A549 treated with CORT108297 at 1 μM for 4 hours (cell line): ENCODE results near the gene RNF215. TPM values are rescaled to one million over a fixed set of nuclear protein-coding genes. Genes with fewer than 3 reads are reported as not detected.

Experiments
- total RNA-seq: library from RNA; stranded (reverse); fragments of 200-300 nt; extraction: Qiagen RNA extraction; gene quantifications from 5 replicates; pipeline ENCODE4 v1.2.3, GENCODE V29; 2022

RNF215 gene
- total RNA-seq: 13.8 to 22.0 TPM (median 19.7 TPM) in 5 replicates

DNA sequence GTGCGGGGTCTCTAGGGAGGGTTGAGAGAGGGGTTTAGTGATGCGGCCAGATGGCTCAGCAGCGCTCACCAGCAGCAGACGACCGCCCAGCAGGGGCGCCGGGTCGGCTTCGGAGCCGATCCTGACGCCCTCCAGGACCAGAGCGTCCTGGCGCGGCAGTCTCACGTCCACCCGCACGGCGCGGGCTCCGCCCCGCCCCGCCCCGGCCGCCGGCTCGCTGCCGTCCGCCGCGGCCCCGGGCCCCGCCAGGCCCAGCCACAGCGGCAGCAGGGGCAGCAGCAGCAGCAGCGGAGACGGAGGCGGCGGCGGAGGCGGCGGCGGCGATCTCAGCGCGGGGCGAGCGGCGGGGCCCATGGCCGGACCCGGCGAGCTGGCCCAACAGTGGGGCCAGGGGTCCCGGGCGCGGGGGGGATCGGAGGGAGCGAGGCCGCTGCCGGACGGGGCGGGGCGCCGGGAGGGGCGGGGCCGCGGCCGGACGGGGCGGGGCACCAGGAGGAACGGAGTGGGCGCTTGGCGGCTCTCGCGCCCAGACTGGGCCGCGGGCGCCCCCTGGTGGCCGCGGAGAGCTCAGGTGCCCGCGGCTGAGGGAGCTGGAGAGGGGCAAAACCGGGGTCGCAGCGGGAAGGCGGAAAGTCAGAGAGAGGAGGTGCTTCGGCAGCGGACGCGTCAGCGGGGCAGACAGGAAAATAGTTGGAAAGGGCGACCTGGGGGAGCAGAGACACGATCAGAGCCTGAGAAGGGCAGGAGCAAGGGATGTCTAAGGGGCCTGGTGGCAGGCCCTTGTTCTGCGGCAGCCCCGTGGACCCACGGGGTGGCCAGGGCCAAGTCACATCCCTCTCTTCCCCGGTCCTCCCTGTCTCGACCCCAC, at the start of gene RNF215:
RNF215 (minus strand) TSS at position 452 of the 868 bp plus-strand sequence; CDS start at position 354, 98 bp downstream.

DNA sequence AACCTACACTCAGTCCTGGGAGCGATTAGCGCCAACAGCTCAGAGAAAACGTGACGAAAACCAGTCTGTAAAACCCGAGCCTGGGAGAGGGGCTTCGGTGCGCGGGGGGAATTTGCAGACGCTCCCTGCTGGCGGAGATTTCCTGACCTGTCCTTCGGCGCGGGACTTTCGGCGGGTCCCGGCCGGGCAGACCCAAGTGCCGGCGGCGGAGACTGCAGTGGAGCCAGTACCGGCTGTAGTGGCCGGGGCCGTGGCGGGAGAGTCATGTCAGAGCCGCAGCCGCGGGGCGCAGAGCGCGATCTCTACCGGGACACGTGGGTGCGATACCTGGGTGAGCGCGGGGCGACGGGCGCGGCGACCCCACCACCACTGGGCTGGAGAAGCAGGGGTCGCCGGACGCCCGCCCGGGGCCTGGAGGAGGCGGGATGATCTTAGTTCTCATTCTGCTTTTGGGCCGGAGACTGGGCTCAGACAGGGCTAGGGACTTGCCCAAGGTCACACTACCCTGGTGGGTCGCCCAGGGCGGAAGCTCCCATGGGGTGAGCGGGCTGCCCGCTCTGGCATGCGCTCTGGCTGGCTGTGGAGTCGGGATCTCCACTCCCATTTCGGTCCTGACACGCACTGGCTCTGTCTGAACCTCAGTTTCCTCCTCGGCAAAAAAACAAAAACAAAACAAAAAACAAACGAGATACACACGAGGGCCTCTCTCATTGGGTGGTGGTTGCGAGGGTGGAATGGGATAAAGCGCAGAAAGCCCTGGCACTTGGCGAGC, 38.6 kb upstream of the RNF215 start, which contains the start of gene MTFP1:
MTFP1 (plus strand) TSS at position 153 of the 772 bp plus-strand sequence; CDS start at position 265, 112 bp downstream.

DNA sequence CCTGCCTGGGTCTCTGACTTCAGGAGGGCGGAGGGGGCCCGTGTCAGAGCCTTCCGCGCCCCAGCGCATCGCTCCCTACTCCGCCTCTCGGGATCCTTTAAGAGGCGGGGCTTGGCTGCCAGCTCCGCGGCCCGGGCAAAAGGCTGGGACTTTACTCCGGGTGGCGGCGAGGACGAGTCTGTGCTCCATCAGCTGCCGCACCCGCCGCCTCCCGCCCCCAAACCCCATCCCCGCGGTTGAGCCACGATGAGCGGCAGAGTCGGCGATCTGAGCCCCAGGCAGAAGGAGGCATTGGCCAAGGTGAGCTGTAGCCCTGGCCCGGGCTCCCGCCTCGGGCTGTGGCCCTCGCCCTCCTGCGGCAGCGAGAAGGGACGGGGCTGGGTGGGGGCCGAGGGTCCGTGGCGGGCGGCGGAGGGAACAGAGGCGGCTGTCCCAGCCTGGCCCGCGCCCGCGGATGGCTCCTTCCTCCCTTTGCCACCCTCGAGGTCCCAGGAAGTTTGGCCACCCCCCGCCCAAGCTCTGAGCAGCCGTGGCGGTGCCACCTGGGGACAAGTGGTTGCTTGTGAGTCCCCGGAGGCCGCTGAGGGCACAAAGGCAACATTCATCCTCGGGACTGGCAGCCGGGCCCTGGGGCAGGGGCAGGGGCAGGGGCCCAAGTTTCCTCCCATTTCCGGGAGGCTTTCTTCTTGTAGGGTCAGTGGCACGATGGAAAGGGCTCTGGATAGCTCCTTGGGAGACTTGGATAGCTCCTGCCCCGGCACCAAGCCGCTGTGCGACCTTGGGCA, 9.9 kb upstream of the RNF215 start, which contains the start of gene SEC14L2:
SEC14L2 (plus strand) TSS at position 148 of the 785 bp plus-strand sequence; CDS start at position 247, 99 bp downstream.

DNA sequence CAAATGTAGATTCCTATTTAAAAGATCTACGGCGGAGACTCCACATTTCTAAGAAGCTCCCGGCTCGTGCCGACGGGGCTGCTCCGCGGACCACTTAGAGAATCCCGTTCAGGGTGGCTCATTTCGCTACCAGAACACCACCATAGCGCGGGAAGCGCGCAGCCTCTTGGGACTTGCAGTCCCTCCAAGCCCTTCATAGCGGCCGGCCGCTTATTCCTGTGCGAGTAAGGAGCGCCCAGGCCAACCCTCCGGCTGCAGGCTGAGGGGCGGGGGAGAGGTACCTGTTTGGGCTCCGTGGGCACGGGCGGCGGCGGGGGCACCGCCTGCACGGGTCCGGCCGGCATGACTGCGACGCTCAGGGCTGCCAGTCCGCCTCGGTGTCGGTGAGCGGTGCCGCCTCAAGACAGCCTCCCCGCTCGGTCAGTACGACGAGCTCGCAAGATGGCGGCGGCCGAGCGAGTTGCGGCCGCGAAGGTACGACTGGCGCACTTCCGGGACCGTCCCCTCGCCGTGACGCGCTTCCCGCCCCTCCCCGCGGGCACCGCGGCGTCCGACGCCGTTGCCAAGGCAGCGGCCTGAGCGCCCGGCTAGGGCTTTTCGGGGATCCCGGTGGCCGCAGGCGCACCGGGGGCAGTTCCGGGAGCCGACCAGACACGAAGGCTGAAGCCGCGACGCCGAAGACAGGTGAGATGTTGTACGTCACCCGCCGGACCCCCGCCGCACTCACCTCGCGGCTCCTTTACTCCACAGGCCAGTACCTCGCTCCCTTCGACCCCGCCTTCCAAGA, 30.6 kb downstream of the RNF215 start, which contains the start of the genes CCDC157 and SF3A1:
CCDC157 (plus strand) TSS at position 559 of the 787 bp plus-strand sequence. CDS start 8,994 bp downstream, outside the sequence.
SF3A1 (minus strand) TSS at position 446 of the 787 bp plus-strand sequence; CDS start at position 344, 102 bp downstream.

Other genes starting within 250 kb of the RNF215 start
- 25.0 to 39.1 TPM (median 37.2 TPM) in 5 replicates for gene LIF, start 140.7 kb downstream of the RNF215 start, total RNA-seq
- gene OSM, start 120.6 kb downstream of the RNF215 start, total RNA-seq: 0.05 TPM in 1 of 5 replicates, not detected in the others
- gene CASTOR1, start 97.9 kb downstream of the RNF215 start, total RNA-seq: 3.7 to 7.2 TPM (median 5.5 TPM) in 5 replicates
- 8.6 to 11.9 TPM (median 11.1 TPM) in 5 replicates for gene TBC1D10A, start 60.5 kb downstream of the RNF215 start, total RNA-seq
- 44.1 to 62.3 TPM (median 61.4 TPM) in 5 replicates for gene SF3A1, start 30.5 kb downstream of the RNF215 start, total RNA-seq
- gene CCDC157, start 30.4 kb downstream of the RNF215 start, total RNA-seq: 2.0 to 3.9 TPM (median 3.3 TPM) in 5 replicates
- gene SEC14L2, start 9.6 kb upstream of the RNF215 start, total RNA-seq: 25.7 to 46.7 TPM (median 42.7 TPM) in 5 replicates
- 67.6 to 78.1 TPM (median 74.0 TPM) in 5 replicates for gene MTFP1, start 38.4 kb upstream of the RNF215 start, total RNA-seq
- not detected in 5 replicates for gene SEC14L3, start 84.6 kb upstream of the RNF215 start, total RNA-seq
- 4.4 to 6.7 TPM (median 5.9 TPM) in 5 replicates for gene SEC14L4, start 118.3 kb upstream of the RNF215 start, total RNA-seq
- gene SEC14L6, start 159.3 kb upstream of the RNF215 start, total RNA-seq: 0.03 TPM in 1 of 5 replicates, not detected in the others
- 6.1 to 10.2 TPM (median 9.2 TPM) in 5 replicates for gene GAL3ST1, start 187.3 kb upstream of the RNF215 start, total RNA-seq
- gene PES1, start 204.5 kb upstream of the RNF215 start, total RNA-seq: 108 to 118 TPM (median 111 TPM) in 5 replicates
- gene TCN2, start 219.8 kb upstream of the RNF215 start, total RNA-seq: 4.2 to 5.2 TPM (median 4.6 TPM) in 5 replicates
- gene SLC35E4, start 248.4 kb upstream of the RNF215 start, total RNA-seq: 5.3 to 8.0 TPM (median 7.0 TPM) in 5 replicates